Stomach (tissue), 4 donors: Measurements from ENCODE around the gene ERC2.

Experiments used
- CTCF ChIP-seq, 7 experiments: fragments of 450-650 bp in 4 of 7; fragments of 200-600 bp in 3 of 7; sonication (generic) in 3 of 7; IDR thresholded peaks; one replicate each; pipeline ENCODE4 v1.5.1; 2016 to 2019; ENCODE audit warnings: antibody characterized with exemption in 7 of 7, control low read depth in 2 of 7, mild to moderate bottlenecking in 1 of 7
- EP300 ChIP-seq: sonication (generic); formaldehyde crosslinking; IDR thresholded peaks from one replicate; pipeline ENCODE4 v1.6.1; 2017; ENCODE audit warnings: antibody characterized with exemption
- POLR2A ChIP-seq, 4 donors: fragments of 450-650 bp; IDR thresholded peaks; one replicate each; pipeline ENCODE4 v1.6.1; 2016; ENCODE audit warnings: antibody characterized with exemption in 4 of 4, control low read depth in 2 of 4, mild to moderate bottlenecking in 1 of 4, moderate library complexity in 1 of 4
- POLR2AphosphoS5 ChIP-seq, 3 donors: sonication (generic); formaldehyde crosslinking; IDR thresholded peaks; one replicate each; pipeline ENCODE4 v1.6.1; 2016; ENCODE audit warnings: antibody characterized with exemption in 3 of 3

- no peak for TF ChIP-seq EP300
- no peak for TF ChIP-seq CTCF (IDR thresholded peaks at IDR 0.05)
- no peak for TF ChIP-seq POLR2A (IDR thresholded peaks at IDR 0.05)
- TF ChIP-seq POLR2AphosphoS5 (IDR thresholded peaks at IDR 0.05), result no peak
Measured at GRCh38 chr3:56314842-56315241, 153.4 kb downstream of the ERC2 start.
